A549 (cell line): ENCODE measurements around the gene SERBP1. TPM values are rescaled to one million over a fixed set of nuclear protein-coding genes. Genes with fewer than 3 reads are reported as not detected.

Experiments
- ATAC-seq, 2 experiments: fragments of 200-7000 bp in 1 of 2; fragments of >200 bp in 1 of 2; cut with Nextera tagmentation in 1 of 2; cut with Tn5 transposase in 1 of 2; 3 replicates each; pipeline versions ENCODE4 v1.8.0 to v1.9.1; 2018 to 2020; ENCODE audit warnings: mild to moderate bottlenecking in 1 of 2, moderate library complexity in 1 of 2
- CTCF ChIA-PET: fragments of 300-600 bp; sonication (Branson Sonifier 250); formaldehyde crosslinking; extraction: SDS; loops from one replicate; lab custom pipeline; 2021; ENCODE audit warnings: antibody characterized with exemption, inconsistent platforms; lab: Yijun Ruan, JAX
- POLR2A ChIA-PET: fragments of 350-600 bp; formaldehyde crosslinking; extraction: SDS; loops from one replicate; lab custom pipeline; 2021; ENCODE audit warnings: antibody characterized with exemption, inconsistent platforms; lab: Yijun Ruan, JAX
- DNase-seq, 2 experiments: peaks; one replicate each; pipeline versions ENCODE4 v3.0.0 to v3.0.0-alpha.2; 2011 to 2016; ENCODE audit warnings: low read depth in 1 of 2, low spot score in 1 of 2
- FAIRE-seq: peaks from 2 replicates; lab custom pipeline; 2011; peaks lifted over from hg19 to GRCh38; lab: Jason Lieb, UNC
- H3K27ac ChIP-seq, 2 experiments: fragments of >200 bp; sonication (Bioruptor Twin); formaldehyde crosslinking; 3 replicates each; pipeline ENCODE4 v1.5.1; 2016 to 2017
- H3K4me1 ChIP-seq: fragments of >200 bp; sonication (Bioruptor Twin); formaldehyde crosslinking; 3 replicates; pipeline ENCODE4 v1.6.1; 2016
- H3K4me2 ChIP-seq: fragments of >200 bp; sonication (Bioruptor Twin); formaldehyde crosslinking; 3 replicates; pipeline ENCODE4 v1.6.1; 2016
- H3K4me3 ChIP-seq: fragments of >200 bp; sonication (Bioruptor Twin); formaldehyde crosslinking; 3 replicates; pipeline ENCODE4 v1.5.1; 2016
- H3K9me3 ChIP-seq: fragments of >200 bp; sonication (Bioruptor Twin); formaldehyde crosslinking; 3 replicates; pipeline ENCODE4 v1.6.1; 2016
- CBX8 ChIP-seq: fragments of 200-600 bp; sonication (generic); IDR thresholded peaks from 2 replicates; pipeline ENCODE4 v1.6.1; 2016
- CEBPB ChIP-seq, 2 experiments: fragments of >200 bp in 1 of 2; sonication (Bioruptor Twin) in 1 of 2; formaldehyde crosslinking in 1 of 2; IDR thresholded peaks; 2 replicates each; pipeline ENCODE4 v1.6.1; 2012 to 2016
- CHD4 ChIP-seq: fragments of 200-600 bp; sonication (generic); IDR thresholded peaks from 2 replicates; pipeline ENCODE4 v1.6.1; 2016; ENCODE audit warnings: antibody characterized with exemption, mild to moderate bottlenecking, borderline replicate concordance
- EHMT2 ChIP-seq: fragments of 200-600 bp; sonication (generic); IDR thresholded peaks from 2 replicates; pipeline ENCODE4 v1.6.1; 2016; ENCODE audit warnings: antibody characterized with exemption, low read depth, mild to moderate bottlenecking, moderate library complexity
- ESRRA ChIP-seq: fragments of 150-350 bp; IDR thresholded peaks from 2 replicates; pipeline ENCODE4 v1.6.1; 2014; ENCODE audit warnings: mild to moderate bottlenecking, low read length, borderline replicate concordance
- FOSB ChIP-seq: fragments of 250-450 bp; sonication (Bioruptor Pico); IDR thresholded peaks from 2 replicates; pipeline ENCODE4 v1.5.0; 2020; ENCODE audit warnings: mild to moderate bottlenecking, moderate library complexity
- FOSL2 ChIP-seq, 2 experiments: fragments of 450-650 bp in 1 of 2; fragments of >200 bp in 1 of 2; sonication (Bioruptor Twin) in 1 of 2; formaldehyde crosslinking; IDR thresholded peaks; 2 replicates each; pipeline versions ENCODE4 v1.5.0 to v1.6.1; 2016 to 2020; ENCODE audit warnings: mild to moderate bottlenecking in 1 of 2, moderate library complexity in 1 of 2
- GATA3 ChIP-seq: IDR thresholded peaks from 2 replicates; pipeline ENCODE4 v1.6.1; 2012; ENCODE audit warnings: borderline replicate concordance
- HOXA7 ChIP-seq: fragments of 250-450 bp; sonication (Bioruptor Pico); IDR thresholded peaks from 2 replicates; pipeline ENCODE4 v1.5.0; 2020; ENCODE audit warnings: mild to moderate bottlenecking, moderate library complexity
- HOXB13 ChIP-seq: fragments of 250-450 bp; sonication (Bioruptor Pico); IDR thresholded peaks from 2 replicates; pipeline ENCODE4 v1.5.0; 2020; ENCODE audit warnings: low read depth, mild to moderate bottlenecking, moderate library complexity
- JUN ChIP-seq, 2 experiments: fragments of >200 bp; sonication (Bioruptor Twin); formaldehyde crosslinking; IDR thresholded peaks; 2 replicates in 1 of 2; 3 replicates in 1 of 2; pipeline ENCODE4 v1.6.1; 2016 to 2017
- MAZ ChIP-seq: fragments of 150-350 bp; IDR thresholded peaks from 2 replicates; pipeline ENCODE4 v1.6.1; 2014; ENCODE audit warnings: antibody characterized with exemption, low read depth, low read length, borderline replicate concordance
- MYC ChIP-seq: IDR thresholded peaks from 2 replicates; pipeline ENCODE4 v1.6.1; 2012; ENCODE audit warnings: mild to moderate bottlenecking, inconsistent platforms, low read length, improper control_type of control experiment, borderline replicate concordance
- RCOR1 ChIP-seq: fragments of 150-350 bp; IDR thresholded peaks from 2 replicates; pipeline ENCODE4 v1.6.1; 2014; ENCODE audit warnings: antibody characterized with exemption, low read length, low read depth
- SMC3 ChIP-seq: fragments of >200 bp; sonication (Bioruptor Twin); formaldehyde crosslinking; IDR thresholded peaks from 3 replicates; pipeline ENCODE4 v1.6.1; 2018; ENCODE audit warnings: inconsistent platforms
- TFCP2L1 ChIP-seq: fragments of 250-450 bp; sonication (Bioruptor Pico); IDR thresholded peaks from 2 replicates; pipeline ENCODE4 v1.5.0; 2021; ENCODE audit warnings: mild to moderate bottlenecking
- ZC3H11A ChIP-seq: fragments of 450-650 bp; IDR thresholded peaks from 2 replicates; pipeline ENCODE4 v1.6.1; 2014; ENCODE audit warnings: antibody characterized with exemption, mild to moderate bottlenecking
- ZFP36 ChIP-seq: fragments of 450-650 bp; IDR thresholded peaks from 2 replicates; pipeline ENCODE4 v1.6.1; 2014; ENCODE audit warnings: borderline replicate concordance; ENCODE audit not compliant: partially characterized antibody
- WGBS: methylation state at CpG from one replicate; pipeline ENCODE4 v1.1.6; 2017; ENCODE audit errors: missing lambda C conversion rate; 5-methylcytosine and 5-hydroxymethylcytosine counted together
- polyA plus RNA-seq, 4 experiments: library from polyadenylated mRNA; depleted of rRNA in 3 of 4; stranded (reverse); fragments of >200 nt; fragmentation: RNase III in 1 of 4; extraction: RNeasy Plus Mini Kit Qiagen cat#74134 plus additional on column Dnase treatment in 1 of 4; gene quantifications; 2 replicates in 3 of 4; 3 replicates in 1 of 4; pipeline ENCODE4 v1.2.3, GENCODE V29; 2011 to 2017
- TF ChIP-seq, protein P1 (sequence below): IDR thresholded peaks from 2 replicates; pipeline ENCODE4 v1.6.1; 2012
- TF ChIP-seq, protein P2 (sequence below): IDR thresholded peaks from 2 replicates; pipeline ENCODE4 v1.6.1; 2012

SERBP1 gene
- polyA plus RNA-seq, 2 of the 4 experiments (the other 2 are of a cell fraction), result 237 to 333 TPM

DNA sequence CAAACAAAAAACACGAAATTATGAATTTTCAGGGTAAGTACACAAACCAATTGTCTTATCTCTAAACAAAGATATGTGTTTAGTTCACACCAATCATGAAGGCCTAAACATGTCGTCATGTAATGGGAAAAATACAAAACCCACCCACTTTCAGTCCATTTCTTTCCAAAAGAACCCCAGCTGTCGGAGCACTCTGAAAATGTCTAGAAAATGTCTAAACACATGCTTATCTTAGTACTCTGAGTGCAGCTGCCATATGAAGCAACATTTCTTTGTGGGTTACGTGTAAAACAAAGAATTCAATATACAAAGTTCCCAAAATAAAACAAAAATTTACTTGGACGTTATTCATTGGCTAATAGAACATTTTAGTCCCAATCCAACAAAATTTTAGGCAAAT is 22.7 kb downstream of the SERBP1 start:
- POLR2A ChIA-PET, result no interaction called here

DNA sequence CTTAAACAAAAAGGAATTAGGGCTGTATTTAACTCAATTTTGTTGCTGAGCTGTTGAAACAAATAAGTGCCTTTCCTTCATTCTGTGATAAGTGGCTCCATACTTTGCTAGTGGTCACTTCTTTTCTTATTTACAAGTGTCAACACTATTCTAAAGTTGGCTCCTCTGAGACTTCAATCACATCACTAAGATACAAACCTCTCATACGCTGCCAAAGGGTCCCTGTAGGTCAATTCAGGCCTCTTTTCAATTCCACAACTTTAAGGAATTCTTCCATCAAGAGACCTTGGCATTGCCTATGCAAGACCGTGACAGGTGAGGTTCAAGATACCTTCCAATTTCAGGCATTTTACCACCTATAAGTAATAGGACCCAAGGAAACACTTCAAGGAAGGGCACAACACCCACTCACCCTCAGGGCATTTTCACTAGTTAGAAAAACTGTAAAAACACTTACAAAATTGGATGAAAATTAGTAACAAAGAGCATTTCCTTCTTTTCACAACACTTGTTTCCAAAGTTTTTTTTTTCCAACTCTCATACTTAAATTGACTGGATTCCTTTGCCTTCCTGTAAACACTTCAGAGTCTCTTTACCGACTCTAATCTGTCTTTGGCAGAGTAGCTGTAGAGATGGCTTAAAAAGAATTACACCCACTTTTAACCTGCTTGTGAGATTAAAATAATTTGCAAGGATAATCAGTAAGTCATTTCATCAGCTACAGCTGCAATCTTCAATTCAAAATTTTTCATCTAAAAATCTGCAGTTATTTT is 24.5 kb downstream of the SERBP1 start:
- no peak overlapping the region for H3K27ac ChIP-seq
- FAIRE-seq (no peak), DNase-seq (no peak), ATAC-seq (no peak)
- no peaks in the 10 kb centered on the region for H3K9me3 ChIP-seq
- no peak overlapping the region for H3K4me2 ChIP-seq
- H3K4me1 ChIP-seq, result peaks cover 12% of the 10 kb centered on the region; the same call in 2 of the 3 replicates
- ChIA-PET CTCF (no interaction called here), POLR2A (no interaction called here)
- TF ChIP-seq, protein P1, sequence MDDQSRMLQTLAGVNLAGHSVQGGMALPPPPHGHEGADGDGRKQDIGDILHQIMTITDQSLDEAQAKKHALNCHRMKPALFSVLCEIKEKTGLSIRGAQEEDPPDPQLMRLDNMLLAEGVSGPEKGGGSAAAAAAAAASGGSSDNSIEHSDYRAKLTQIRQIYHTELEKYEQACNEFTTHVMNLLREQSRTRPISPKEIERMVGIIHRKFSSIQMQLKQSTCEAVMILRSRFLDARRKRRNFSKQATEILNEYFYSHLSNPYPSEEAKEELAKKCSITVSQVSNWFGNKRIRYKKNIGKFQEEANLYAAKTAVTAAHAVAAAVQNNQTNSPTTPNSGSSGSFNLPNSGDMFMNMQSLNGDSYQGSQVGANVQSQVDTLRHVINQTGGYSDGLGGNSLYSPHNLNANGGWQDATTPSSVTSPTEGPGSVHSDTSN, result no peak
- TF ChIP-seq SMC3, result no peak
- TF ChIP-seq MAZ, result no peak
- no peak for TF ChIP-seq FOSB (CRISPR knock-in tag)
- TF ChIP-seq, protein P2, sequence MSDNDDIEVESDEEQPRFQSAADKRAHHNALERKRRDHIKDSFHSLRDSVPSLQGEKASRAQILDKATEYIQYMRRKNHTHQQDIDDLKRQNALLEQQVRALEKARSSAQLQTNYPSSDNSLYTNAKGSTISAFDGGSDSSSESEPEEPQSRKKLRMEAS, result no peak
- no peak for TF ChIP-seq ZC3H11A
- TF ChIP-seq ZFP36, result no peak
- TF ChIP-seq CHD4, result no peak
- TF ChIP-seq GATA3, result no peak
- TF ChIP-seq HOXB13 (CRISPR knock-in tag), result no peak
- no peak for TF ChIP-seq JUN (IDR thresholded peaks at IDR 0.05)
- TF ChIP-seq ESRRA, result no peak
- no peak for TF ChIP-seq MYC
- no peak for TF ChIP-seq CBX8
- no peak for TF ChIP-seq TFCP2L1 (CRISPR knock-in tag)
- H3K4me3 ChIP-seq, result no peak overlapping the region
- WGBS, result 85% methylated on average over 3 of the region's 3 CpGs

More for the DNA sequence above, 22.7 kb downstream of the SERBP1 start:
- no peak overlapping the region for H3K4me3 ChIP-seq
- no peaks in the 10 kb centered on the region for H3K9me3 ChIP-seq
- no peak overlapping the region for H3K27ac ChIP-seq
- FAIRE-seq (no peak), DNase-seq (no peak), ATAC-seq (no peak)
- no peak overlapping the region for H3K4me2 ChIP-seq
- peaks cover 12% of the 10 kb centered on the region; the same call in 2 of the 3 replicates for H3K4me1 ChIP-seq
- TF ChIP-seq FOSL2 (IDR thresholded peaks at IDR 0.05) (no peak), FOSL2 (CRISPR knock-in tag; IDR thresholded peaks at IDR 0.05) (no peak), SMC3 (no peak), GATA3 (no peak), RCOR1 (no peak), ZFP36 (no peak), HOXA7 (CRISPR knock-in tag) (no peak), EHMT2 (no peak), CEBPB (IDR thresholded peaks at IDR 0.05) (no peak)
- TF ChIP-seq, protein P1, result no peak
- 92% methylated on average over 5 of the region's 5 CpGs for WGBS
- CTCF ChIA-PET, result interaction anchor here (0.9 to 1.0 kb wide), 2 partner anchors 93 to 192 kb away, joined by 3 read pairs; no protein-coding TSS in a partner anchor

- TF ChIP-seq ESRRA (no peak), FOSL2 (IDR thresholded peaks at IDR 0.05) (no peak), FOSL2 (CRISPR knock-in tag; IDR thresholded peaks at IDR 0.05) (peak; percentile 24; the same call in 1 of the 2 replicates)
- peaks cover 12% of the 10 kb centered on the region; the same call in 2 of the 3 replicates for H3K4me1 ChIP-seq
- ChIA-PET CTCF (no interaction called here), POLR2A (no interaction called here)
- H3K4me2 ChIP-seq, result no peak overlapping the region
- peak in 1 of 2 experiments; percentile 52 for DNase-seq
- FAIRE-seq, result no peak
- H3K4me3 ChIP-seq, result no peak overlapping the region
- no peaks in the 10 kb centered on the region for H3K9me3 ChIP-seq
- WGBS, result 61% methylated on average over 5 of the region's 5 CpGs
- ATAC-seq, result peak in 1 of 2 experiments; percentile 34; a peak in 3 of 6 replicates
- no peak overlapping the region for H3K27ac ChIP-seq
Observed at GRCh38 chr1:67404212-67404620, 26.0 kb downstream of the SERBP1 start.
